OCI-LY3 (cell line): ENCODE data around the gene TMCC2.

Experiments used
- H2AFZ ChIP-seq: fragments of 200-600, 300-600 bp; shearing (Covaris generic); 2 replicates; pipeline ENCODE4 v1.6.0; 2014; ENCODE audit warnings: antibody characterized with exemption, low read depth, low read length
- H3K27ac ChIP-seq: fragments of 200-600, 300-600 bp; sonication (generic); 2 replicates; pipeline ENCODE4 v1.5.1; 2014; ENCODE audit warnings: mild to moderate bottlenecking, low read length, moderate library complexity, mixed read lengths
- H3K27me3 ChIP-seq: fragments of 200-600, 300-600 bp; sonication (generic); 2 replicates; pipeline ENCODE4 v1.6.1; 2014; ENCODE audit warnings: low read depth, low read length, mixed read lengths
- H3K36me3 ChIP-seq: fragments of 200-600, 300-600 bp; sonication (generic); replicated peaks from 2 replicates; pipeline ENCODE3; 2014; ENCODE audit warnings: low read depth, low read length, mixed read lengths
- H3K4me1 ChIP-seq: fragments of 300-600, 200-600 bp; sonication (generic); 2 replicates; pipeline ENCODE4 v1.6.1; 2014; ENCODE audit warnings: low read length, mixed read lengths
- H3K4me2 ChIP-seq: fragments of 200-600, 300-600 bp; sonication (generic); 2 replicates; pipeline ENCODE4 v1.6.1; 2014; ENCODE audit warnings: low read length, mixed read lengths
- H3K4me3 ChIP-seq: fragments of 300-600, 200-600 bp; sonication (generic); 2 replicates; pipeline ENCODE4 v1.5.1; 2014; ENCODE audit warnings: antibody characterized with exemption, mild to moderate bottlenecking, low read length, moderate library complexity
- H3K79me2 ChIP-seq: fragments of 300-600, 200-600 bp; shearing (Covaris generic); 2 replicates; pipeline ENCODE4 v1.6.1; 2014; ENCODE audit warnings: mild to moderate bottlenecking, low read length, mixed read lengths
- H3K9ac ChIP-seq: fragments of 300-600, 200-600 bp; shearing (Covaris generic); 2 replicates; pipeline ENCODE4 v1.6.0; 2014; ENCODE audit warnings: mild to moderate bottlenecking, low read length, moderate library complexity
- H3K9me3 ChIP-seq: fragments of 200-600, 300-600 bp; shearing (Covaris generic); 2 replicates; pipeline ENCODE4 v1.6.1; 2014; ENCODE audit warnings: low read length, mixed read lengths; ENCODE audit not compliant: insufficient read depth
- H4K20me1 ChIP-seq: fragments of 200-600, 300-600 bp; sonication (generic); 2 replicates; pipeline ENCODE4 v1.6.1; 2016; ENCODE audit warnings: low read length, mixed read lengths; ENCODE audit not compliant: insufficient read depth
- EZH2phosphoT487 ChIP-seq: fragments of 200-600 bp; shearing (Covaris generic); IDR thresholded peaks from 2 replicates; pipeline ENCODE4 v1.6.1; 2018; ENCODE audit warnings: antibody characterized with exemption, mixed run types, low read depth
- TF ChIP-seq, protein P1 (sequence below): fragments of 200-600, 300-600 bp; sonication (generic); IDR thresholded peaks from 2 replicates; pipeline ENCODE4 v1.5.1; 2014; ENCODE audit warnings: antibody characterized with exemption, low read length, low read depth

TMCC2 gene

DNA sequence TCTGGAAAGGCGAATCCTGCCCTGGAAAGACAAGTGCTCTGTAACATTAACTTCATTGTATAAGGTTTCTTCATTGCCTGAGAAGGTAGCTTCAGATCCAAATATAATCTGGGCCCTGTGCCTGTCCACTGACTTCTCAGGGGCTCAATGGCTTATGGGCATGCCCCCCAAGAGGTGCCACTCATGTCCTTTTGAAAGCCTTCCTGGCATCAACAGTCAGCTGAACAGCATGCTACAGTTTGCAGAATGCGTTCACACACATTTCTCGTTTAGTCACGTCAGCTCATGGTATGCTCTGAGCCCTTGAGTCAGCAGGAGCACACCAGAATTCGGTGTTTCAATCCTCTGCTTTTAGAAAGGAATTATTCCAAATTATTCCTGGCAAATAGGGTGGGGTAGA, 23.8 kb downstream of the TMCC2 start:
- Histone ChIP-seq H3K27me3 (peaks cover 34% of the 10 kb centered on the region), H3K4me2 (no peak overlapping the region), H3K9me3 (no peaks in the 10 kb centered on the region), H3K4me1 (peaks cover 6% of the 10 kb centered on the region), H4K20me1 (no peaks in the 10 kb centered on the region), H3K36me3 (no peaks in the 10 kb centered on the region), H3K27ac (no peak overlapping the region), H2AFZ (no peak overlapping the region), H3K4me3 (no peak overlapping the region), H3K9ac (no peak overlapping the region), H3K79me2 (no peaks in the 10 kb centered on the region)
- TF ChIP-seq, protein P1, sequence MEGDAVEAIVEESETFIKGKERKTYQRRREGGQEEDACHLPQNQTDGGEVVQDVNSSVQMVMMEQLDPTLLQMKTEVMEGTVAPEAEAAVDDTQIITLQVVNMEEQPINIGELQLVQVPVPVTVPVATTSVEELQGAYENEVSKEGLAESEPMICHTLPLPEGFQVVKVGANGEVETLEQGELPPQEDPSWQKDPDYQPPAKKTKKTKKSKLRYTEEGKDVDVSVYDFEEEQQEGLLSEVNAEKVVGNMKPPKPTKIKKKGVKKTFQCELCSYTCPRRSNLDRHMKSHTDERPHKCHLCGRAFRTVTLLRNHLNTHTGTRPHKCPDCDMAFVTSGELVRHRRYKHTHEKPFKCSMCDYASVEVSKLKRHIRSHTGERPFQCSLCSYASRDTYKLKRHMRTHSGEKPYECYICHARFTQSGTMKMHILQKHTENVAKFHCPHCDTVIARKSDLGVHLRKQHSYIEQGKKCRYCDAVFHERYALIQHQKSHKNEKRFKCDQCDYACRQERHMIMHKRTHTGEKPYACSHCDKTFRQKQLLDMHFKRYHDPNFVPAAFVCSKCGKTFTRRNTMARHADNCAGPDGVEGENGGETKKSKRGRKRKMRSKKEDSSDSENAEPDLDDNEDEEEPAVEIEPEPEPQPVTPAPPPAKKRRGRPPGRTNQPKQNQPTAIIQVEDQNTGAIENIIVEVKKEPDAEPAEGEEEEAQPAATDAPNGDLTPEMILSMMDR, result no peak
- TF ChIP-seq EZH2phosphoT487, result no peak

DNA sequence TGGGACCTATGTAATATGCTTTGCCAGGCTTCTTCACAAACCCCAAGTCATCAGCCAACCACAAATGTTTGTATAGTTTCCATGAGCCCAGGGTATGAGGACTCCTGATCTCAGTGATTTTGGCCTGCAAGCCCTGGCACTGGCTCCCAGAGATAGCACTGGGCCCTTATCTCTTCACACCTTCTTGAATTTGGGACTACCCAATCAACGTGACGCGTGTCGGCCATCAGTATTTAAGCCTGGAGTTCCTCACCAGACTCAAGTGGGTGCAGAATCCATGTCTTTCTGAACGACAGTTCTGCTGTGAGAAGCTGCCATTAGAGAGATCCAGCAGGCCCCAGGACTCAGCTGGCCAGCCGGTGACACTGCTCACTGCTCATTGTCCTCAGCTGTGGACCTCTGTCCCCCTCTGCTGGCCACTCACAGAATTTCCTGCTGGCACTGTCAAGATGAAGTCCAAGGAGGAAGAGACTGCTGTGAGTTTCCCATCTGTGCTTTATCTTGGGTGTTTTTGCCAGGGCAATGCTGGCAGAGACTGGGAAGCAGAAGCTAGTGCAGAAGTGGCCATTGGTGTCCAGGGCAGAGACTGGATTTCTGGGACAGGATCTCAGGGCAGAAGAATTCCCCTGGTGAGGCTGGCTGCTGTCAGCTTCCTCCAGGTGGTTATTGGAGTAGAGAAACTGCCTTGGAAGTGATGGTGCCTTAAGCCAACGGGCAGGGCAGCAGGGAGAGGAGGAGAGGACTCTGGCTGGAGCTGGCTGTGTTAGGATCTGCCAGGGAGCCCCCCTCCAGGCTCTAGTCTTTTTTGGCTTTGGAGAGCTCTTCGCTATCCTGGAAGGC, 28.4 kb downstream of the TMCC2 start:
- no peaks in the 10 kb centered on the region for H4K20me1 ChIP-seq
- no peak for TF ChIP-seq EZH2phosphoT487
- TF ChIP-seq, protein P1, result peak; percentile 98
- H3K4me3 ChIP-seq, result no peak overlapping the region
- H3K36me3 ChIP-seq, result no peaks in the 10 kb centered on the region
- no peaks in the 10 kb centered on the region for H3K9me3 ChIP-seq
- no peak overlapping the region for H3K27ac ChIP-seq
- no peak overlapping the region for H3K4me2 ChIP-seq
- peaks cover 29% of the 10 kb centered on the region for H3K27me3 ChIP-seq
- H3K4me1 ChIP-seq, result peaks cover 24% of the 10 kb centered on the region
- H3K79me2 ChIP-seq, result no peaks in the 10 kb centered on the region
- H3K9ac ChIP-seq, result no peak overlapping the region
- H2AFZ ChIP-seq, result no peak overlapping the region

DNA sequence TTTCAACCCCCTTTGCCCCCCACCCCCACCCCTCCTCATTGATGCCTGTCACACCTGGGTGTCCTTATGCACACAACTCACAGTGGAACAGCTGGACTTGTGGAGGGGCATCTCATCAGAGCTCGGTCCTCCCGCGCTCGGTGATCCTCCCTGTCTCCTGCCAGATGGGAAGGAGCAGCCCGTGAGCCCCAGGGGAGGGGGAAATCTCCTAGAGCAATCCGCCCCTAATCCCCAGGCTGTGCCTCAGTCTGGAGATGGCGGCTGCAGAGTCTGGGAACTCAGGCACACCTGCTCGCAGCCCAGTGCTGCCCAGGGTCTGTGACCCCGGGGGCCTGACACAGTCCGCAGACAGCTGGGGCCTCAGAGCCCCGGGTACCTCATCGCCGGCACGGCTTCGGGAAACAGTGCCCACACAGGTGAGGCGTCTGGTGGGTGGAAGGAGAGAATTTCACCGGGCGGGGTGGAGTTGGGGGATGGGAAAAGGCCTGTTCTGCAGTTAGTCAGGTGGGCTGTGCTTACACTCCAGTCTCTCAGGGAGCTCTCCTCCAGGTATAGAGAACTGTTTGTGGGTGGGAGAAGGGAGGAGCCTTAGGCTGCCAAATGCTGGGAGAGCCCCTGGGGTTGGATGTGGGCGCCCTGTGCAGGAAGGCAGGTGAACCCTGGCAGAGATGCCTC, 29.3 kb downstream of the TMCC2 start:
- Histone ChIP-seq H2AFZ (no peak overlapping the region), H3K9me3 (no peaks in the 10 kb centered on the region), H3K27me3 (peaks cover 24% of the 10 kb centered on the region), H3K4me1 (peaks cover 27% of the 10 kb centered on the region), H3K9ac (no peak overlapping the region), H3K79me2 (no peaks in the 10 kb centered on the region), H4K20me1 (no peaks in the 10 kb centered on the region), H3K4me2 (no peak overlapping the region), H3K36me3 (no peaks in the 10 kb centered on the region), H3K27ac (no peak overlapping the region), H3K4me3 (no peak overlapping the region)
- TF ChIP-seq EZH2phosphoT487, result no peak
- TF ChIP-seq, protein P1, result no peak

DNA sequence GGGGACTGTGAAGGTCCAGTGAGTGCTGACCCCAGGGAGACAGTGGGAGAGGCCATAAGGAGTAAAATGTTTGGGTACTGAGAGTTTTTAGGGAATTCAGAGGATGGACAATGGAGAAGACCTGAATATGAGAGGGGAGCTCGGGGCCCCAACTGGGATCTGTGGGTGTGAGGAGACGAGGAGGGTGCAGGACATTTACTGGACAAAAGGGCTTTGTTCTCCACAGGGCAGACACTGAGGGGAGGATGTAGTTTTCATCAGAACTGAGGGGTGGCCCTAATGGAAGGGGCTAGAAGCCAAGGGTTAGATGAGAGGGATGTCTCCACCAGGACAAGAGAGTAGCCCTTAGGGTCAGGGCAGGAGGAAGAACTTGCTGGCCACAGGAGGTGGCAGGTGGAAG, 30.0 kb downstream of the TMCC2 start:
- Histone ChIP-seq H3K27me3 (peaks cover 25% of the 10 kb centered on the region), H3K9ac (no peak overlapping the region), H3K4me1 (peaks cover 33% of the 10 kb centered on the region), H4K20me1 (no peaks in the 10 kb centered on the region), H3K9me3 (no peaks in the 10 kb centered on the region), H3K4me2 (no peak overlapping the region), H3K36me3 (no peaks in the 10 kb centered on the region), H3K27ac (no peak overlapping the region), H2AFZ (no peak overlapping the region), H3K79me2 (no peaks in the 10 kb centered on the region), H3K4me3 (no peak overlapping the region)
- TF ChIP-seq, protein P1, result no peak
- TF ChIP-seq EZH2phosphoT487, result no peak
